Neutrophil (primary cell): ENCODE results near the gene OLIG2.

ENCODE experiments used
- H3K27ac ChIP-seq: fragments of 200-600 bp; sonication (generic); 2 replicates; pipeline ENCODE4 v1.5.1; 2016; ENCODE audit warnings: mild to moderate bottlenecking, moderate library complexity
- H3K27me3 ChIP-seq: fragments of 200-600 bp; sonication (generic); 2 replicates; pipeline ENCODE4 v1.6.0; 2016; ENCODE audit warnings: mild to moderate bottlenecking
- H3K36me3 ChIP-seq: fragments of 200-600 bp; sonication (generic); 2 replicates; pipeline ENCODE4 v1.5.1; 2017
- H3K4me1 ChIP-seq, 2 experiments: fragments of 200-600 bp in 1 of 2; sonication (generic) in 1 of 2; 1 replicate in 1 of 2; 2 replicates in 1 of 2; pipeline versions ENCODE4 v1.5.1 to v1.6.1; 2013 to 2016; ENCODE audit warnings: low read depth in 1 of 2, low read length in 1 of 2, mild to moderate bottlenecking in 1 of 2, moderate library complexity in 1 of 2; ENCODE audit not compliant: control insufficient read depth in 1 of 2, insufficient read depth in 1 of 2
- H3K4me3 ChIP-seq, 2 experiments: fragments of 200-600 bp in 1 of 2; sonication (generic) in 1 of 2; 1 replicate in 1 of 2; 2 replicates in 1 of 2; pipeline ENCODE4 v1.5.1; 2013 to 2016; ENCODE audit warnings: low read depth in 1 of 2, low read length in 1 of 2, mild to moderate bottlenecking in 1 of 2, moderate library complexity in 1 of 2
- H3K9me3 ChIP-seq: fragments of 200-600 bp; sonication (generic); 2 replicates; pipeline ENCODE4 v1.5.1; 2016
- CTCF ChIP-seq: fragments of 200-600 bp; sonication (generic); IDR thresholded peaks from 2 replicates; pipeline ENCODE4 v1.5.1; 2016; ENCODE audit warnings: antibody characterized with exemption

The OLIG2 gene

GRCh38 chr21:33035147-33035546 is 9.4 kb downstream of the OLIG2 start:
- H3K4me3 ChIP-seq = no peak overlapping the region
- H3K4me1 ChIP-seq = peaks cover 30 to 35% of the 10 kb centered on the region in 2 experiments
- peaks cover 43% of the 10 kb centered on the region for H3K27me3 ChIP-seq
- H3K27ac ChIP-seq = peak overlapping the region; percentile 10
- no peak for TF ChIP-seq CTCF
- H3K36me3 ChIP-seq = no peaks in the 10 kb centered on the region
- no peaks in the 10 kb centered on the region for H3K9me3 ChIP-seq

- Histone ChIP-seq H3K27ac (peak overlapping the region; percentile 89), H3K4me1 (peaks cover 30 to 35% of the 10 kb centered on the region in 2 experiments), H3K36me3 (no peaks in the 10 kb centered on the region), H3K27me3 (peaks cover 29% of the 10 kb centered on the region), H3K9me3 (no peaks in the 10 kb centered on the region), H3K4me3 (peak overlapping the region; percentile 46 to 51)
- TF ChIP-seq CTCF = peak; percentile 42
Observed at GRCh38 chr21:33036430-33037162, 10.9 kb downstream of the OLIG2 start.

GRCh38 chr21:33037501-33037900 is 11.8 kb downstream of the OLIG2 start:
- no peak for TF ChIP-seq CTCF
- H3K4me1 ChIP-seq = peaks cover 30 to 35% of the 10 kb centered on the region in 2 experiments

GRCh38 chr21:33039536-33039935 is 13.8 kb downstream of the OLIG2 start:
- Histone ChIP-seq H3K27ac (no peak overlapping the region), H3K4me3 (no peak overlapping the region), H3K36me3 (no peaks in the 10 kb centered on the region), H3K27me3 (no peaks in the 10 kb centered on the region), H3K4me1 (peaks cover 30 to 31% of the 10 kb centered on the region in 2 experiments), H3K9me3 (no peaks in the 10 kb centered on the region)
- TF ChIP-seq CTCF = no peak

More at GRCh38 chr21:33037501-33037900, 11.8 kb downstream of the OLIG2 start:
- Histone ChIP-seq H3K36me3 (no peaks in the 10 kb centered on the region), H3K9me3 (no peaks in the 10 kb centered on the region), H3K27ac (peak overlapping the region; percentile 89), H3K27me3 (peaks cover 20% of the 10 kb centered on the region), H3K4me3 (no peak overlapping the region)

GRCh38 chr21:33040215-33040614 is 14.5 kb downstream of the OLIG2 start:
- H3K27me3 ChIP-seq = no peaks in the 10 kb centered on the region
- H3K9me3 ChIP-seq = no peaks in the 10 kb centered on the region
- H3K4me3 ChIP-seq = no peak overlapping the region
- H3K4me1 ChIP-seq = peaks cover 27 to 29% of the 10 kb centered on the region in 2 experiments
- H3K27ac ChIP-seq = no peak overlapping the region
- no peak for TF ChIP-seq CTCF
- H3K36me3 ChIP-seq = no peaks in the 10 kb centered on the region
